GM13977 (cell line): ENCODE measurements around the gene PPFIA4.

ENCODE experiments used
- DNase-seq: peaks from one replicate; pipeline ENCODE4 v3.0.0; 2012; ENCODE audit warnings: low spot score
- CTCF ChIP-seq: IDR thresholded peaks from 2 replicates; pipeline ENCODE4 v1.5.1; 2012; ENCODE audit warnings: mild to moderate bottlenecking, control low read depth; ENCODE audit not compliant: insufficient read depth; ENCODE audit errors: extremely low read depth, missing control alignments
- in situ Hi-C: fragments of 300-500 bp; cut with MboI; formaldehyde crosslinking; loops from one replicate; pipeline ENCODE4 v1.12.0; 2022; ENCODE audit warnings: low sequenced_read_pairs, low pct_unique_long_range_greater_than_20kb, mixed read lengths, inconsistent platforms; ENCODE audit not compliant: unreplicated experiment

The PPFIA4 gene

GRCh38 chr1:203075236-203076030, 49.1 kb downstream of the PPFIA4 start:
- DNase-seq, result no peak
- in situ Hi-C loops, result no loop called here
- TF ChIP-seq CTCF, result no peak

- in situ Hi-C loops, result no loop called here
- no peak for DNase-seq
- no peak for TF ChIP-seq CTCF
Observed at GRCh38 chr1:203076031-203076511, 49.8 kb downstream of the PPFIA4 start.

- in situ Hi-C loops, result no loop called here
- TF ChIP-seq CTCF, result no peak
- no peak for DNase-seq
Observed at GRCh38 chr1:203077367-203077766, 51.1 kb downstream of the PPFIA4 start.

GRCh38 chr1:203077956-203078355, 51.7 kb downstream of the PPFIA4 start:
- in situ Hi-C loops, result no loop called here
- TF ChIP-seq CTCF, result no peak
- no peak for DNase-seq

GRCh38 chr1:203078478-203078877, 52.2 kb downstream of the PPFIA4 start:
- no peak for TF ChIP-seq CTCF
- no peak for DNase-seq
- in situ Hi-C loops, result no loop called here

GRCh38 chr1:203080456-203080855, 54.2 kb downstream of the PPFIA4 start:
- DNase-seq, result no peak
- in situ Hi-C loops, result no loop called here

More at GRCh38 chr1:203080456-203080855, 54.2 kb downstream of the PPFIA4 start:
- TF ChIP-seq CTCF, result no peak
